GM12892 (cell line): ENCODE measurements around the gene FAS.

Experiments used
- POLR2A ChIP-seq: IDR thresholded peaks from 2 replicates; pipeline ENCODE4 v1.6.1; 2011; ENCODE audit warnings: low read depth, low read length, control low read depth
- POLR2AphosphoS5 ChIP-seq: IDR thresholded peaks from 2 replicates; pipeline ENCODE4 v1.6.1; 2011; ENCODE audit warnings: low read depth, low read length, control low read depth

DNA sequence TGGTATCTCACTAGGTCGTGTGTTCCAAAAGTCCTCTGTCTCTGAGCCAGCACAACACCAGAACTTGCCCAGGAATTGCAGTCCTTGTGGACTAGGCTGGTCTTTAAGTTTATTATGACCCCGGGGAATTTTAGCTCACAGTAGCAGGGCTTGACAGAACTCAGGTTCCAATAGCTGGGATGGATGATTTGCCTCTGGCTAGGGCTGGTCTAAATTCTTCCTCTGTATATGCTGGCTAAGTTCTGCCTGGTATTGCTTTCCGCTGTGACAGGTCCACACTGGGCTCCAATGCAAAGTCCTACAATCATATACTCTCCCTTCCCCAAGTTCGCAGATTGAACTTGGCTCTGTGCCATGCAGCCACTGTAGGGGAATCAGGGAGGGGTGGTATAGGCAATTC is 52.5 kb downstream of the FAS start:
- TF ChIP-seq POLR2A: no peak
- TF ChIP-seq POLR2AphosphoS5: no peak
